ENCODE data around the gene MCF2L2.
"Not testable (repeated sequence)": the region's sequence is repeated elsewhere in the genome, so short reads cannot be mapped to it uniquely, and the experiment has no call there.

Gene MCF2L2

DNA sequence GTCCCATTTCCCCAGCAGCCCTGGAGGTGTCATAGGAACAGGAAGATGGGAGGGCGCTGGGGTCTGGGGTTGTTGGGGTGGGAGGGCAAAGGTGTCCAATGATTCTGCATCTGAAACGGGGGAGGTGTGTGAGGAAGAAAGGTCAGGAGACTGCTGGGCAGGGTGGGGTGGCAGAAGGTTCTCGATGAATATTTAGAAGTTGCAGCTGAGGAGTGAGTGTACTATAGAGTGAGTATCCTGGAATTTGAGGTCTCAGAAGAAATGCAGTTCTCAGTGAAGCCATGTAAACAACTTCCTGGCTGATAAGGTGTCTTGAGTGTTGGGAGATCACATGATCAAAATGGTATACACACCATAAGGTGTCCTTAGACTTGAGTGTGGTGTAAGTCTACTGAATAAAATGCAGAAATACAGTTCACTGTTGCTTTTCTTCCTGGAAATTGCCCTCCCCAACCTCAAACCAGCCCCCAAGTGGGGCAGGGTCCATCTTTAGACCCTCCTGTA is 165.5 kb downstream of the MCF2L2 start:
- no peak for DNase-seq

DNA sequence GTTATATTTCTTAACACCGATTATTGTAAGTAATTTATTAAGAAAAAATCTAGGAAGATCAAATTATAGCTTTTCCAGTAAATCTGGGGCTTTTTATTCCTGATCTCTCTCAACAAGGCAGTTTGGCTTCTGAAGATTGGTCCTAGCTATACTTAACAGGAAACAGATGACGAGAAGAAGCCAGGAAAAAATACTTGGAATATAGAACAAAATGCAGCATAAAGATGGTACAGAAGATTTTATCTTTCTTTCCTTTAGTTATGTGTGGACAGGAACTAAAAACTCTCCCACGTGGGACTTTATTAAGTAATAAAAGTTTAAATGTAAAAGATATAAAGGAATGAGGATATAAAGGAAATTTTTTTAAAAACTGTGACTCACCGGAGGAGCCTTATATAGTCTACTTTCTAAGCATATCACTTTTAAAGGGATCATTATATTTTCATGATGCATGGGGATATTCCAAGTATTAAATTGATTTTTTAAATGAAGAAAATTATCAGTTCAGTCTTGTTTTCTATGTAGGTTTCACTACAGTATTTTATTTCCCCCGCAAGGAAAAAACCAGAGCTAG is 167.2 kb downstream of the MCF2L2 start:
- no peak for DNase-seq

DNA sequence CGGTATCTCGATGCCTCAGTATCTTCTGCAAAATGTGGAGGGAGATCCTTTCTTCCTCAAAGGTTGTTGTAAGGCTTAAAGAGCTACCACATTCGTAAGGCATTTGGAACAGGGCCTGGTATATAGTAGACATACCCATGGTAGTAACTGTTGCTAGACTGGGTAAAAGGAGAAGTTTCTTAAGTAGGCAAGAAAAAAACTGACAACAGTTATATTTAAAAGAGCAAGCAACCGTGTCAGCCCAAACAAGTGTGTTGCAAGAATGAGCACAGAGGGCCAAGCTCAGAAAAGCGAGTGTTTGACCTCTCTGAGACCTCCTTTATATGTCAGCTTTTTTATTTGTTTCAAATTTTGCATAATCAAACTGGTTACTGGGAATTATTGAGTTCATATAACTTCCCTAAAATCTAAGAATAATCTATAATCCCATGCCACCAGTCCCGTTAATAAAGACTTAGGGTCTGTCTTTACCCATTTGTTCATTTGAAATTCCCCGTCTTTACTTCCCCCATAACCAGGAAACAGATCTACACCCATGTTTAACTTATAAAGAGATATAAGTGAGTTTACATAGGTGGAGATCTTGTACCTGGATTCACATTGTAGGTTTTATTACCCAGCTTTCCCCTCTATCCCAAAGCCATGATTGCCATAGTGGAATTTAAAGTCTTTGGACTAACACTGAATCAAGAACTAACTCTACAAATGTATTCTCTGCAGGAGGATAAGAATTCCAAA is 168.1 kb downstream of the MCF2L2 start:
- no peak for DNase-seq

DNA sequence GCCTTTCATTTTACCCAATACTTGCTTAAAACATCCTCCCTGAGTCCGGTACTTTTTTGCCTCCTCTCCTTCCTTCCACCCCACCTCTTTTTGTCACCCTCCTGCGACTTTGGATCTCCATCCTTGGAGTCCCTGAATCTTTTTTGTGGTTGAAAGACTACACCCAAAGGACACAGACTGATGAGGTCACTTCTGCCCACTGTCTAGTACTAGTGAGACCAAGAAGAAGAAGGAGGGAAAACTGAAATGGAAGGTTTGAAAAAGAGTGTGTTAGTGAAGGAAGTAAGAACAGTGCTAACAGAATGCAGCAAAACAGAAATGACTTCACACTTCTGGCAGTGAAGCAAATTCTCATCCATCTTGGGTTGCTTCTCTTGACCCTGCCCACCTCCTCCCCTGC is 168.8 kb downstream of the MCF2L2 start:
- no peak for DNase-seq

DNA sequence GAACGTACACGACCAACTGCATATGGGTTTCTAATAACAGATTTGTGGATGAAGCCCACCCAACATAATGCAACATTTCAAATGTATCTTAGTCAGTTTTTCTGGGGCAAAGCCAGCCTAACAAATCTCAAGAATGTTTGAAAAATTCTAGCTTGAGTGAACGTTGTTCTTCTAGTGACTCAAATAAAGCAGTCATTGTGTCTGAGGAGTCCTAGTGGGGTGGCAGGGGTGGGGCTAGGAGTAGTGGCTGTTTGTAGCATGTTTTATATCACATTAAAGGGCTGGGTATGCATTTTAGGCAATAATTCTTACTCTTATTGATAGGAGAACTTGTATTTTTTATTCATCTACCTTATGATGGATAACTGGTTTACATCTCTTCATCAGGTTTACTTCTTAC is 169.3 kb downstream of the MCF2L2 start:
- no peak for DNase-seq

- no peak for DNase-seq
Observed at GRCh38 chr3:183255348-183255730, 173.1 kb downstream of the MCF2L2 start.

- no peak for DNase-seq
Observed at GRCh38 chr3:183254487-183255347, 173.7 kb downstream of the MCF2L2 start.

- DNase-seq, result no peak
Observed at GRCh38 chr3:183253528-183254486, 174.6 kb downstream of the MCF2L2 start.

GRCh38 chr3:183252973-183253527 is 175.4 kb downstream of the MCF2L2 start, which contains the start of gene B3GNT5:
Gene B3GNT5 (plus strand): TSS chr3:183253253. CDS start chr3:183269799, 16,546 bp downstream.
- DNase-seq, result no peak

DNA sequence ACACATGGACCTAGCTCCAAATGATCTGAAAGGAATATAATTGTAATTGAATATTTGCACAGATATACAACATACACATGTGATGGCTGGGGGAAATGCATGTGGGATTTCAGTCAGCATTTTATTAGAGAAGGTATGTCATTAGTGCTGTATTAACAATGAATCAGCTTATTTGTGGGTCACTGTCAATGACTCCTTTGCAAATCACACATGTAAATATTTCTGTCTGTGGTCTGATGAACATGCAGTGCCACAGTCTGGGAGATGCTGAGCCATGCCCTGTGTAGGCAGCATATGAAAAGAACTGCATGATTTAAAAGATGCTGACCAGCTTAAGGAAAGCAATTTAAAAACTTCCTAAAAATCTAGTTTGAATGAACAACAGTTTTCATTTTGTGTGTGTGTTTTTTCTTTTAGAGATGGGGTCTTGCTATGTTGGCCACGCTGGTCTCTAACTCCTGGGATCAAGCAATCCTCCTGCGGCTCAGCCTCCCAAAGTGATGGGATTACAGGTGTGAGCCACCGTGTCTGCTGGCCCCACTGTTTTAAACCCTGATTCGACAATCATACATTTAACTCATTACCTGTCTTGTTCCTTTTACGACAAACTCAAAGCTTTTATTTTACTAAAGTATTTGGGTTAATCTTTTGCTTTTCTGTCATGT is 176.2 kb downstream of the MCF2L2 start:
- no peak for DNase-seq

- no peak for DNase-seq
Observed at GRCh38 chr3:183249006-183249718, 179.3 kb downstream of the MCF2L2 start.

DNA sequence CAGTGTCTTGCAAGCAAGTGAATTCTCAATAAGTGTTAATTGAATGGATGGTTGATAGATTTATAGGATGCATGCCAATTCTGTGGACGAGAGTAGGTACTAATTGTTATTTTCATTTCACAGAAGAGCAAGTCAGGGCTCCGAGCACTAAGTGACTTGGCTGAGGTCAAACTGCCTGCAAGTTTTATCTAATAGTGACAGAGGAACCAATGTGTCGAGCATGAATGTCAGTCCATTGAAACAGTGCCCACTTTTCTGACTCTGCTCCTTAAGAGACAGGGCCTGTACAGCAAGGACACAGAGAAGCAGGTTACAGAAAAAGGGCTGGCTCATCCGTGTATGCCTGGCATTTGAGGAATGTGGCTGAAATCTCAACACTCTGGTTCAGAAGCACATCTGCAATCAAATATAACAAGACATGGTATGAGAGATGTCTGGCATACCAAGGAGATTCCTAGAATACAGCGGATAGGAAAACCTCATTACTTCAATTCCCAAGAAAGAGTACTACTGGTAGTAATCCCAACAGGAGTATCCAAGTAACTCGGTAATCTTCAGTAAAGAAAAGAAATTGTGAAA is 181.3 kb downstream of the MCF2L2 start:
- no peak for DNase-seq

GRCh38 chr3:183244981-183245476 is 183.4 kb downstream of the MCF2L2 start:
- DNase-seq, result no peak

- DNase-seq, result no peak
Observed at GRCh38 chr3:183244219-183244618, 184.2 kb downstream of the MCF2L2 start.

DNA sequence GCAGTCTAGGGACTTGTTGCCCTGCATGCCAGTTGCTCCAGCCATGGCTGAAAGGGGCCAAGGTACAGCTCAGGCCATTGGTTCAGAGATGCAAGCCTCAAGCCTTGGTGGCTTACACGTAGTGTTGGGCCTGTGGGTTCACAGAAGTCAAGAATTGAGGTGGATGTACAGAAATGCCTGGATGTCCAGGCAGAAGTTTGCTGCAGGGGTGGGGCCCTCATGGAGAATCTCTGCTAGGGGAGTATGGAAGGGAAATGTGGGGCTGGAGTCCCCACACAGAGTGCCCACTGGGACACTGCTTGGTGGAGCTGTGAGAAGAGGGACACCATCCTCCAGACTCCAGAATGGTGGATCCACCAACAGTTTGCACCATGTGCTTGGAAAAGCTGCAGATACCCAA is 186.0 kb downstream of the MCF2L2 start:
- DNase-seq, result no peak

- no peak for DNase-seq
Observed at GRCh38 chr3:183239046-183239445, 189.4 kb downstream of the MCF2L2 start.

DNA sequence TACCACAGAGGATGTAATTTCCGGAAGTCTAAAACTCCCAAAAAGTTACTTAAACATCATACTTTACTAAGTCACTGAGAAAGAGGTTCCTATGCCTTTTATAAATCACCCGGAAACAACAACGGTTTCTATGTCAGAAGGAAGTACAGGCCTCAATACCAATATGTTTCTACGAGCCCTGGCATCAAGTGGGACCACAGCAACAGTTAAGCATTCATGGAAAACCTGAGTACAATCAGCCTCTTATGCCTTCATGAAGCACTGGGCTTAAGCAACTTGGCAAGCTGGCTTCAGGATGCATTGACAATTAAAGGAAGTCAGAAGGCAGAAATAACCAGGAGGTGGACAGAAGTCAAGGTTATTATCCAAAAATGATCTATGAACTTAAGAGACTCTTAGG is 194.5 kb downstream of the MCF2L2 start:
- no peak for DNase-seq

GRCh38 chr3:183230826-183231225 is 197.6 kb downstream of the MCF2L2 start:
- no peak for DNase-seq

DNA sequence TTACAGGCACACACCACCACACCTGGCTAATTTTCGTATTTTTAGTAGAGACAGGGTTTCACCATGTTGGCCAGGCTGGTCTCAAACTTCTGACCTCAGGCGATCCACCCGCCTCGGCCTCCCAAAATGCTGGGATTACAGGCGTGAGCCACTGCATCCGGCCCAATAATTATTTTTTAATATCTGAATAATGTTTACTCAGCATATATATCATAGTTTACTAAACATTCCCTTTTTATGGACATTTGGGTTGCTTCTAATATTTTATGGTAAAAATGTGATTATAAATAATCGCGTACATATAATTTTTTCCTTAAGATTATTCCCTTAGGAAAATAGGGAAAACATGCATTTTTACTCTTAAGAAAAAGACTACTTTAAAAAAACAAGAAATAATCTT is 198.2 kb downstream of the MCF2L2 start:
- DNase-seq, result not testable (repeated sequence)

- no peak for DNase-seq
Observed at GRCh38 chr3:183229178-183229577, 199.2 kb downstream of the MCF2L2 start.

All from DMS 273 treated with DMSO at 0.1 percent for 48 hours (cell line).